ENCODE results near the gene RARRES1. TPM values are rescaled to one million over a fixed set of nuclear protein-coding genes. Genes with fewer than 3 reads are reported as not detected.

Gene RARRES1
- total RNA-seq, 2 donors from 2014 or later = 67.9 to 138 TPM

GRCh38 chr3:158660711-158661110 lies 71.5 kb downstream of the RARRES1 start:
- WGBS = 67% methylated on average over 4 of the region's 4 CpGs
- H3K27me3 ChIP-seq (replicated peaks; ENCODE audit: insufficient read depth) = no peaks in the 10 kb centered on the region
- H3K9me3 ChIP-seq = no peaks in the 10 kb centered on the region
- DNase-seq (ENCODE audit: low spot score) = no peak
- no peaks in the 10 kb centered on the region for H3K4me1 ChIP-seq (replicated peaks)
- no peaks in the 10 kb centered on the region for H3K36me3 ChIP-seq
- TF ChIP-seq CTCF (IDR thresholded peaks at IDR 0.05) (no peak), POLR2A (IDR thresholded peaks at IDR 0.05) (no peak), POLR2AphosphoS5 (IDR thresholded peaks at IDR 0.05) (no peak)
- intact Hi-C loops (cut with DNase I) = no loop called here
- H3K4me3 ChIP-seq = no peak overlapping the region
- H3K27ac ChIP-seq = no peak overlapping the region

GRCh38 chr3:158659454-158660237 lies 72.6 kb downstream of the RARRES1 start:
- WGBS = 44% methylated on average over 7 of the region's 7 CpGs
- peak overlapping the region in 1 of 2 donors; percentile 32 for H3K27ac ChIP-seq
- H3K4me3 ChIP-seq = no peak overlapping the region
- no peaks in the 10 kb centered on the region for H3K9me3 ChIP-seq
- H3K27me3 ChIP-seq (replicated peaks; ENCODE audit: insufficient read depth) = no peaks in the 10 kb centered on the region
- intact Hi-C loops (cut with DNase I) = loop anchor here (2.0 kb wide), 1 partner anchor 129 kb away; no protein-coding TSS in a partner anchor
- H3K36me3 ChIP-seq = no peaks in the 10 kb centered on the region
- TF ChIP-seq CTCF (IDR thresholded peaks at IDR 0.05) (peak; percentile 14 to 70 (median 66)), POLR2AphosphoS5 (IDR thresholded peaks at IDR 0.05) (peak; percentile 14), POLR2A (IDR thresholded peaks at IDR 0.05) (no peak)
- peak; percentile 50 for DNase-seq (ENCODE audit: low spot score)
- no peaks in the 10 kb centered on the region for H3K4me1 ChIP-seq (replicated peaks)

GRCh38 chr3:158658889-158659288 lies 73.4 kb downstream of the RARRES1 start:
- WGBS = 92% methylated on average over 7 of the region's 7 CpGs

GRCh38 chr3:158652463-158652862 lies 79.8 kb downstream of the RARRES1 start:
- Histone ChIP-seq H3K9me3 (no peaks in the 10 kb centered on the region), H3K27me3 (replicated peaks; ENCODE audit: insufficient read depth) (no peaks in the 10 kb centered on the region), H3K27ac (no peak overlapping the region), H3K4me1 (replicated peaks) (no peaks in the 10 kb centered on the region), H3K4me3 (no peak overlapping the region), H3K36me3 (no peaks in the 10 kb centered on the region)
- intact Hi-C loops (cut with DNase I) = no loop called here
- WGBS = 67% methylated on average over 3 of the region's 3 CpGs
- TF ChIP-seq POLR2A (IDR thresholded peaks at IDR 0.05) (no peak), POLR2AphosphoS5 (IDR thresholded peaks at IDR 0.05) (no peak), CTCF (IDR thresholded peaks at IDR 0.05) (no peak)
- DNase-seq (ENCODE audit: low spot score) = no peak

More at GRCh38 chr3:158658889-158659288, 73.4 kb downstream of the RARRES1 start:
- no peaks in the 10 kb centered on the region for H3K27me3 ChIP-seq (replicated peaks; ENCODE audit: insufficient read depth)
- no peak for DNase-seq (ENCODE audit: low spot score)
- H3K4me1 ChIP-seq (replicated peaks) = no peaks in the 10 kb centered on the region
- H3K4me3 ChIP-seq = no peak overlapping the region
- intact Hi-C loops (cut with DNase I) = loop anchor here (2.0 kb wide), 1 partner anchor 130 kb away; no protein-coding TSS in a partner anchor
- H3K27ac ChIP-seq = no peak overlapping the region
- no peaks in the 10 kb centered on the region for H3K9me3 ChIP-seq
- H3K36me3 ChIP-seq = no peaks in the 10 kb centered on the region
- TF ChIP-seq POLR2AphosphoS5 (IDR thresholded peaks at IDR 0.05) (no peak), POLR2A (IDR thresholded peaks at IDR 0.05) (no peak), CTCF (IDR thresholded peaks at IDR 0.05) (no peak)

- H3K36me3 ChIP-seq = no peaks in the 10 kb centered on the region
- no peaks in the 10 kb centered on the region for H3K9me3 ChIP-seq
- DNase-seq (ENCODE audit: low spot score) = no peak
- no peak overlapping the region for H3K27ac ChIP-seq
- H3K4me3 ChIP-seq = no peak overlapping the region
- H3K4me1 ChIP-seq (replicated peaks) = no peaks in the 10 kb centered on the region
- TF ChIP-seq POLR2AphosphoS5 (IDR thresholded peaks at IDR 0.05) (no peak), POLR2A (IDR thresholded peaks at IDR 0.05) (no peak), CTCF (IDR thresholded peaks at IDR 0.05) (no peak)
- WGBS = 98% methylated on average over 2 of the region's 2 CpGs
- no peaks in the 10 kb centered on the region for H3K27me3 ChIP-seq (replicated peaks; ENCODE audit: insufficient read depth)
- intact Hi-C loops (cut with DNase I) = no loop called here
Observed at GRCh38 chr3:158651192-158651591, 81.1 kb downstream of the RARRES1 start.

Measured in prostate gland (tissue), 2 donors.